ENCODE data around the gene CWF19L1. TPM values are rescaled to one million over a fixed set of nuclear protein-coding genes. Genes with fewer than 3 reads are reported as not detected.
"Not testable (repeated sequence)": the region's sequence is repeated elsewhere in the genome, so short reads cannot be mapped to it uniquely, and the experiment has no call there.

Gene CWF19L1
- total RNA-seq, 6 experiments from 2014 or later, result 7.7 to 10.7 (median 8.4) TPM

DNA sequence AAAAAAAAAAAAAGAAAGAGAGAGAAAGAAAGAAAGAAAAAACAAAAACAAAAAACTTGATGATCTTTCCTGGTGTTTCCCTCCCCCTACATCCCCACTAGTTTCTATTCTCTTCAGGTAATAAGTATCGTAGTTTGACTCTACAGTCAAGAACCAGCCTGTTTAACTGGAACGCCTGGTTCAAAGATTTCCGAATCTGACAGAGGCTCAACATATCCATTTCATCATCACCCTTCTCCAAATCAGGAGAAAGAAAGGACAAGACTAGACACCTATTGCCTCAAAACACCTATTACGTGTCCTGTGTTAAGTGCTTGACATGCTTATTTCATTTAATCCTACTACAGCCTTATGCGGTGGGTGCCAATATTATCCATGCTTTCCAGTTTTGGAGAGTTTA lies 39.4 kb upstream of the CWF19L1 start:
- Histone ChIP-seq H3K4me3 (no peak overlapping the region), H3K27me3 (no peaks in the 10 kb centered on the region), H3K27ac (no peak overlapping the region), H3K9me3 (no peaks in the 10 kb centered on the region), H3K36me3 (no peaks in the 10 kb centered on the region), H3K4me1 (no peaks in the 10 kb centered on the region)
- WGBS (ENCODE audit: insufficient coverage, low coverage, low lambda C conversion rate, missing lambda C conversion rate), result 97% methylated on average over 5 of the region's 5 CpGs
- intact Hi-C loops (cut with DNase I), result no loop called here
- TF ChIP-seq, protein P1, sequence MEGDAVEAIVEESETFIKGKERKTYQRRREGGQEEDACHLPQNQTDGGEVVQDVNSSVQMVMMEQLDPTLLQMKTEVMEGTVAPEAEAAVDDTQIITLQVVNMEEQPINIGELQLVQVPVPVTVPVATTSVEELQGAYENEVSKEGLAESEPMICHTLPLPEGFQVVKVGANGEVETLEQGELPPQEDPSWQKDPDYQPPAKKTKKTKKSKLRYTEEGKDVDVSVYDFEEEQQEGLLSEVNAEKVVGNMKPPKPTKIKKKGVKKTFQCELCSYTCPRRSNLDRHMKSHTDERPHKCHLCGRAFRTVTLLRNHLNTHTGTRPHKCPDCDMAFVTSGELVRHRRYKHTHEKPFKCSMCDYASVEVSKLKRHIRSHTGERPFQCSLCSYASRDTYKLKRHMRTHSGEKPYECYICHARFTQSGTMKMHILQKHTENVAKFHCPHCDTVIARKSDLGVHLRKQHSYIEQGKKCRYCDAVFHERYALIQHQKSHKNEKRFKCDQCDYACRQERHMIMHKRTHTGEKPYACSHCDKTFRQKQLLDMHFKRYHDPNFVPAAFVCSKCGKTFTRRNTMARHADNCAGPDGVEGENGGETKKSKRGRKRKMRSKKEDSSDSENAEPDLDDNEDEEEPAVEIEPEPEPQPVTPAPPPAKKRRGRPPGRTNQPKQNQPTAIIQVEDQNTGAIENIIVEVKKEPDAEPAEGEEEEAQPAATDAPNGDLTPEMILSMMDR (IDR thresholded peaks at IDR 0.05), result no peak
- no peak for TF ChIP-seq POLR2A (IDR thresholded peaks at IDR 0.05)
- ATAC-seq, result no peak
- no peak for DNase-seq

- ATAC-seq, result no peak
- TF ChIP-seq, protein P1 (IDR thresholded peaks at IDR 0.05), result no peak
- TF ChIP-seq POLR2A (IDR thresholded peaks at IDR 0.05), result no peak
- Histone ChIP-seq H3K36me3 (no peaks in the 10 kb centered on the region), H3K27ac (no peak overlapping the region), H3K27me3 (no peaks in the 10 kb centered on the region), H3K4me1 (peaks cover 0 to 8% (median 0%) of the 10 kb centered on the region in 4 donors), H3K4me3 (no peak overlapping the region), H3K9me3 (no peaks in the 10 kb centered on the region)
- DNase-seq, result no peak
- intact Hi-C loops (cut with DNase I), result no loop called here
- 76% methylated on average over 3 of the region's 3 CpGs for WGBS (ENCODE audit: insufficient coverage, low coverage, low lambda C conversion rate, missing lambda C conversion rate)
Observed at GRCh38 chr10:100304414-100304813, 37.0 kb upstream of the CWF19L1 start.

- ATAC-seq, result peak; percentile 66 to 82 (median 76)
- TF ChIP-seq, protein P1 (IDR thresholded peaks at IDR 0.05), result peak; percentile 60 to 65 (median 62)
- no peak for TF ChIP-seq POLR2A (IDR thresholded peaks at IDR 0.05)
- H3K9me3 ChIP-seq, result no peaks in the 10 kb centered on the region
- DNase-seq, result no peak
- peaks cover 0 to 14% (median 0%) of the 10 kb centered on the region in 4 donors for H3K4me1 ChIP-seq
- intact Hi-C loops (cut with DNase I), result no loop called here
- H3K4me3 ChIP-seq, result no peak overlapping the region
- H3K27me3 ChIP-seq, result no peaks in the 10 kb centered on the region
- no peaks in the 10 kb centered on the region for H3K36me3 ChIP-seq
- WGBS (ENCODE audit: insufficient coverage, low coverage, low lambda C conversion rate, missing lambda C conversion rate), result 18% methylated on average over 7 of the region's 7 CpGs
- no peak overlapping the region for H3K27ac ChIP-seq
Observed at GRCh38 chr10:100303724-100304319, 36.4 kb upstream of the CWF19L1 start.

GRCh38 chr10:100301123-100301522 lies 33.7 kb upstream of the CWF19L1 start:
- intact Hi-C loops (cut with DNase I); H3K9me3 ChIP-seq; ATAC-seq; H3K36me3 ChIP-seq; H3K27ac ChIP-seq; H3K27me3 ChIP-seq; DNase-seq; H3K4me3 ChIP-seq: not testable (repeated sequence)
- WGBS (ENCODE audit: insufficient coverage, low coverage, low lambda C conversion rate, missing lambda C conversion rate), result 71% methylated on average over 5 of the region's 5 CpGs
- H3K4me1 ChIP-seq, result peaks cover 0 to 14% (median 0%) of the 10 kb centered on the region in 4 donors

- H3K9me3 ChIP-seq, result no peaks in the 10 kb centered on the region
- DNase-seq (no peak), ATAC-seq (no peak)
- H3K36me3 ChIP-seq, result no peaks in the 10 kb centered on the region
- intact Hi-C loops (cut with DNase I), result no loop called here
- no peak overlapping the region for H3K4me3 ChIP-seq
- no peak overlapping the region for H3K27ac ChIP-seq
- no peak for TF ChIP-seq POLR2A (IDR thresholded peaks at IDR 0.05)
- TF ChIP-seq, protein P1 (IDR thresholded peaks at IDR 0.05), result no peak
- peaks cover 0 to 22% (median 0%) of the 10 kb centered on the region in 4 donors for H3K4me1 ChIP-seq
- no peaks in the 10 kb centered on the region for H3K27me3 ChIP-seq
- WGBS (ENCODE audit: insufficient coverage, low coverage, low lambda C conversion rate, missing lambda C conversion rate), result 73% methylated on average over 4 of the region's 9 CpGs
Observed at GRCh38 chr10:100297242-100297641, 29.8 kb upstream of the CWF19L1 start.
